Mesenchymal stem cell (in vitro differentiated cells and primary cell): ENCODE measurements around the gene CCDC39.

Experiments
- DNase-seq: peaks from one replicate; pipeline ENCODE4 v3.0.0-alpha.2; 2013
- H2AFZ ChIP-seq: one replicate; pipeline ENCODE4 v1.6.1; 2013; ENCODE audit warnings: low read depth, mild to moderate bottlenecking, control low read depth, inconsistent platforms, low read length, moderate library complexity
- H2AK5ac ChIP-seq: 2 replicates; pipeline ENCODE4 v1.6.1; 2013; ENCODE audit warnings: low read length, moderate library complexity, mild to moderate bottlenecking, inconsistent platforms; ENCODE audit not compliant: severe bottlenecking
- H2BK120ac ChIP-seq: one replicate; pipeline ENCODE4 v1.6.1; 2013; ENCODE audit warnings: low read depth, mild to moderate bottlenecking, inconsistent platforms, low read length, moderate library complexity
- H2BK12ac ChIP-seq, 2 experiments: one replicate each; pipeline ENCODE4 v1.6.1; 2013; ENCODE audit warnings: inconsistent platforms in 2 of 2, low read length in 2 of 2, mild to moderate bottlenecking in 2 of 2, moderate library complexity in 2 of 2, control low read depth in 1 of 2
- H2BK15ac ChIP-seq: one replicate; pipeline ENCODE4 v1.6.1; 2013; ENCODE audit warnings: mild to moderate bottlenecking, low read depth, inconsistent platforms; ENCODE audit not compliant: poor library complexity, severe bottlenecking
- H2BK5ac ChIP-seq: 2 replicates; pipeline ENCODE4 v1.6.1; 2013; ENCODE audit warnings: low read depth, mild to moderate bottlenecking, low read length, control low read depth, inconsistent platforms; ENCODE audit not compliant: poor library complexity, severe bottlenecking
- H3K14ac ChIP-seq, 2 experiments: one replicate each; pipeline ENCODE4 v1.6.1; 2013; ENCODE audit warnings: inconsistent platforms in 2 of 2, low read length in 2 of 2, control low read depth in 1 of 2, mild to moderate bottlenecking in 1 of 2, moderate library complexity in 1 of 2
- H3K18ac ChIP-seq, 2 experiments: one replicate each; pipeline ENCODE4 v1.6.1; 2013; ENCODE audit warnings: inconsistent platforms in 2 of 2, low read length in 2 of 2, control low read depth in 1 of 2, low read depth in 1 of 2, mild to moderate bottlenecking in 1 of 2
- H3K23ac ChIP-seq, 2 experiments: one replicate each; pipeline ENCODE4 v1.6.1; 2013; ENCODE audit warnings: inconsistent platforms in 2 of 2, low read length in 2 of 2, mild to moderate bottlenecking in 2 of 2, moderate library complexity in 2 of 2, control low read depth in 1 of 2
- H3K27ac ChIP-seq: 2 replicates; pipeline ENCODE4 v1.5.1; 2013; ENCODE audit warnings: mild to moderate bottlenecking, moderate library complexity, low read length, control low read depth, inconsistent platforms; ENCODE audit not compliant: poor library complexity, severe bottlenecking
- H3K27me3 ChIP-seq, 2 experiments: 2 replicates each; pipeline versions ENCODE4 v1.6.1 to v1.7.0; 2013; ENCODE audit warnings: low read length in 2 of 2, mild to moderate bottlenecking in 2 of 2, moderate library complexity in 2 of 2, control low read depth in 1 of 2, inconsistent platforms in 1 of 2; ENCODE audit not compliant: control insufficient read depth in 1 of 2, insufficient read depth in 1 of 2
- H3K36me3 ChIP-seq, 2 experiments: 2 replicates each; pipeline versions ENCODE4 v1.6.1 to v1.7.0; 2013; ENCODE audit warnings: low read length in 2 of 2, control low read depth in 1 of 2, inconsistent platforms in 1 of 2, low read depth in 1 of 2, mild to moderate bottlenecking in 1 of 2; ENCODE audit not compliant: insufficient read depth in 2 of 2, control insufficient read depth in 1 of 2
- H3K4ac ChIP-seq, 2 experiments: one replicate each; pipeline ENCODE4 v1.6.1; 2013; ENCODE audit warnings: inconsistent platforms in 2 of 2, low read length in 2 of 2, mild to moderate bottlenecking in 2 of 2, moderate library complexity in 2 of 2, control low read depth in 1 of 2, low read depth in 1 of 2
- H3K4me1 ChIP-seq: 2 replicates; pipeline ENCODE4 v1.6.1; 2013; ENCODE audit warnings: low read depth, low read length, control low read depth; ENCODE audit not compliant: control insufficient read depth, insufficient read depth
- H3K4me2 ChIP-seq: 2 replicates; pipeline ENCODE4 v1.6.1; 2013; ENCODE audit warnings: low read length, mild to moderate bottlenecking, inconsistent platforms; ENCODE audit not compliant: poor library complexity, severe bottlenecking
- H3K4me3 ChIP-seq, 2 experiments: 2 replicates each; pipeline versions ENCODE4 v1.5.1 to v1.7.0; 2013; ENCODE audit warnings: low read length in 2 of 2, mild to moderate bottlenecking in 2 of 2, control low read depth in 1 of 2, low read depth in 1 of 2; ENCODE audit not compliant: insufficient read depth in 1 of 2
- H3K79me1 ChIP-seq: replicated peaks from 2 replicates; pipeline ENCODE4 v1.6.1; 2013; ENCODE audit warnings: mild to moderate bottlenecking, control low read depth, low read length, inconsistent platforms; ENCODE audit not compliant: poor library complexity, severe bottlenecking
- H3K9ac ChIP-seq: 2 replicates; pipeline ENCODE4 v1.7.0; 2013; ENCODE audit warnings: mild to moderate bottlenecking, low read length, moderate library complexity
- H3K9me3 ChIP-seq: 2 replicates; pipeline ENCODE4 v1.7.0; 2013; ENCODE audit warnings: mild to moderate bottlenecking, low read length; ENCODE audit not compliant: control insufficient read depth
- H4K8ac ChIP-seq: one replicate; pipeline ENCODE4 v1.6.1; 2013; ENCODE audit warnings: inconsistent platforms, mild to moderate bottlenecking, low read length, moderate library complexity
- H4K91ac ChIP-seq: one replicate; pipeline ENCODE4 v1.6.1; 2013; ENCODE audit warnings: mild to moderate bottlenecking, low read length, inconsistent platforms
- WGBS: methylation state at CpG from one replicate; pipeline ENCODE4 v1.1.7; 2013; ENCODE audit warnings: mixed read lengths; 5-methylcytosine and 5-hydroxymethylcytosine counted together

Gene CCDC39

DNA sequence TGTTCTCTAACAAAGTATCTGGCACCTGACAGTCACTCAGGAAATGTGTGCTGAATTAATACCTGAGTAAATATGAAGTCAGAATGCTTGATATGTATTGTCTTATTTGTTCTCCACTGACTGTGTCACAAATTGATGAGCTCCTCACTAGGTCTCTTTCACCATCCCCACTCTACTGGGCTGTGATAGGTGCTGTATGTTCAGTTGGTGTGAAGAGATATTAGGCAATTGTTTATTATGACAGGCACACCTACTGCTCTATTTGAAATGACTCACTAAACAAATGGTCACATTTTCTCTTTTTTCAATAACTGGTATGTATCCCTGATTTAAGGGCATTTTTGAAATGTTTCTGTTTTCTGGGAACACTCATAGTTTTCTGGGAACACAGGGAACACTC lies 25.2 kb upstream of the CCDC39 start:
- Histone ChIP-seq H3K27me3 (no peaks in the 10 kb centered on the region), H2AFZ (no peak overlapping the region), H3K36me3 (no peaks in the 10 kb centered on the region), H3K79me1 (no peaks in the 10 kb centered on the region), H2AK5ac (no peak overlapping the region), H3K4me3 (no peak overlapping the region), H3K14ac (no peak overlapping the region), H2BK15ac (no peak overlapping the region), H3K18ac (no peak overlapping the region), H3K9ac (no peak overlapping the region), H3K9me3 (no peaks in the 10 kb centered on the region), H4K91ac (no peak overlapping the region), H3K4ac (no peak overlapping the region), H2BK5ac (no peak overlapping the region), H2BK120ac (no peak overlapping the region), H2BK12ac (no peak overlapping the region), H3K4me2 (no peak overlapping the region), H3K4me1 (no peaks in the 10 kb centered on the region), H4K8ac (no peak overlapping the region), H3K27ac (no peak overlapping the region), H3K23ac (no peak overlapping the region)
- no peak for DNase-seq

- H2BK120ac ChIP-seq, result no peak overlapping the region
- no peak overlapping the region for H3K27ac ChIP-seq
- no peak for DNase-seq
- H3K4ac ChIP-seq, result no peak overlapping the region
- no peak overlapping the region for H2AFZ ChIP-seq
- H2AK5ac ChIP-seq, result no peak overlapping the region
- no peaks in the 10 kb centered on the region for H3K27me3 ChIP-seq
- H4K91ac ChIP-seq, result no peak overlapping the region
- H3K18ac ChIP-seq, result no peak overlapping the region
- no peak overlapping the region for H3K4me3 ChIP-seq
- no peaks in the 10 kb centered on the region for H3K79me1 ChIP-seq
- H3K14ac ChIP-seq, result no peak overlapping the region
- H4K8ac ChIP-seq, result no peak overlapping the region
- H3K23ac ChIP-seq, result no peak overlapping the region
- H3K9ac ChIP-seq, result peak overlapping the region; percentile 21
- H2BK12ac ChIP-seq, result no peak overlapping the region
- H2BK15ac ChIP-seq, result no peak overlapping the region
- H2BK5ac ChIP-seq, result no peak overlapping the region
- no peaks in the 10 kb centered on the region for H3K4me1 ChIP-seq
- no peaks in the 10 kb centered on the region for H3K9me3 ChIP-seq
- H3K4me2 ChIP-seq, result no peak overlapping the region
- no peaks in the 10 kb centered on the region for H3K36me3 ChIP-seq
- WGBS, result 83% methylated on average over 3 of the region's 3 CpGs
These were observed 21.7 kb upstream of the CCDC39 start for GRCh38 chr3:180700941-180701340.

GRCh38 chr3:180698760-180699270 lies 19.5 kb upstream of the CCDC39 start:
- H3K14ac ChIP-seq, result no peak overlapping the region
- no peaks in the 10 kb centered on the region for H3K27me3 ChIP-seq
- no peaks in the 10 kb centered on the region for H3K79me1 ChIP-seq
- no peaks in the 10 kb centered on the region for H3K36me3 ChIP-seq
- no peak overlapping the region for H2BK5ac ChIP-seq
- H4K91ac ChIP-seq, result no peak overlapping the region
- no peak overlapping the region for H3K4me2 ChIP-seq
- no peak overlapping the region for H2BK12ac ChIP-seq
- no peak overlapping the region for H2AFZ ChIP-seq
- no peak overlapping the region for H2BK15ac ChIP-seq
- H3K4me1 ChIP-seq, result no peaks in the 10 kb centered on the region
- no peak overlapping the region for H3K9ac ChIP-seq
- H3K27ac ChIP-seq, result no peak overlapping the region
- H3K4ac ChIP-seq, result no peak overlapping the region
- no peak overlapping the region for H3K4me3 ChIP-seq
- H4K8ac ChIP-seq, result no peak overlapping the region
- H3K18ac ChIP-seq, result no peak overlapping the region
- no peak overlapping the region for H2BK120ac ChIP-seq
- 13% methylated on average over 2 of the region's 3 CpGs for WGBS
- DNase-seq, result no peak
- no peak overlapping the region for H3K23ac ChIP-seq
- H2AK5ac ChIP-seq, result no peak overlapping the region
- H3K9me3 ChIP-seq, result no peaks in the 10 kb centered on the region

DNA sequence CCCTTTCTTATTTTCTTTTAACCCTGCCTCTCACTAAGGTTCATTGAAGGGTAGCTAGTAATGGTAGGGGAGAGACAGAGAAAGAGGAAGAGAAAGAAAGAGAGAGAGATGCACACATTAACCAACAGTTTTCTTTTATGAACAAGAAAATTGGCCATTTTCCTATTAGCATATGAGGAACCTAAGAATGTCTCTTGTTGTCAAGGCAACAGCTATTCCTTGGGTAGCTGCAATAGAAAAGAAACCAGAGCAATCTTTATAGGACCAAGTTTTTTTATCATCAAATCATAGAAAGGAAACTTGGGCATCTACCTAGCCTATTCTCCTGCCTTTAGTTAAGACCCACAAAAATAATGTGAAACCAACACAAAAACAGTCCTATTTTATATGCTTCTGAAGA lies 15.0 kb upstream of the CCDC39 start:
- no peak overlapping the region for H3K4ac ChIP-seq
- no peak overlapping the region for H2BK5ac ChIP-seq
- H3K4me3 ChIP-seq, result no peak overlapping the region
- no peak overlapping the region for H3K18ac ChIP-seq
- H3K14ac ChIP-seq, result no peak overlapping the region
- no peak for DNase-seq
- no peak overlapping the region for H2AFZ ChIP-seq
- no peaks in the 10 kb centered on the region for H3K4me1 ChIP-seq
- no peak overlapping the region for H2BK120ac ChIP-seq
- no peak overlapping the region for H2BK15ac ChIP-seq
- H3K9me3 ChIP-seq, result no peaks in the 10 kb centered on the region
- no peak overlapping the region for H3K4me2 ChIP-seq
- H2AK5ac ChIP-seq, result no peak overlapping the region
- H4K8ac ChIP-seq, result no peak overlapping the region
- H2BK12ac ChIP-seq, result no peak overlapping the region
- no peak overlapping the region for H3K23ac ChIP-seq
- no peak overlapping the region for H4K91ac ChIP-seq
- no peaks in the 10 kb centered on the region for H3K27me3 ChIP-seq
- no peaks in the 10 kb centered on the region for H3K79me1 ChIP-seq
- H3K36me3 ChIP-seq, result no peaks in the 10 kb centered on the region
- no peak overlapping the region for H3K9ac ChIP-seq
- H3K27ac ChIP-seq, result no peak overlapping the region
